Lower lobe of right lung (tissue), 2 donors: ENCODE data around the gene TP53AIP1. TPM values are rescaled to one million over a fixed set of nuclear protein-coding genes. Genes with fewer than 3 reads are reported as not detected.

Source experiments
- ATAC-seq, 2 donors: fragments of 200-7000 bp; cut with Tn5 transposase; one replicate each; pipeline ENCODE4 v1.9.1; 2020 to 2022; ENCODE audit warnings: mild to moderate bottlenecking in 2 of 2, moderate library complexity in 2 of 2
- DNase-seq: peaks from one replicate; pipeline ENCODE4 v3.0.0-alpha.2; 2020
- H3K27ac ChIP-seq: fragments of 200-600 bp; one replicate; pipeline ENCODE4 v1.8.0; 2022
- H3K27me3 ChIP-seq: fragments of 200-600 bp; one replicate; pipeline ENCODE4 v1.8.0; 2022; ENCODE audit warnings: low read depth
- H3K36me3 ChIP-seq: fragments of 200-600 bp; one replicate; pipeline ENCODE4 v1.8.0; 2022; ENCODE audit warnings: mild to moderate bottlenecking
- H3K4me1 ChIP-seq: fragments of 200-600 bp; one replicate; pipeline ENCODE4 v1.8.0; 2022
- H3K4me3 ChIP-seq: fragments of 200-600 bp; one replicate; pipeline ENCODE4 v1.8.0; 2022; ENCODE audit warnings: mild to moderate bottlenecking
- H3K9me3 ChIP-seq: fragments of 200-600 bp; one replicate; pipeline ENCODE4 v1.8.0; 2022
- CTCF ChIP-seq: fragments of 200-600 bp; IDR thresholded peaks from one replicate; pipeline ENCODE4 v1.8.0; 2022; ENCODE audit warnings: antibody characterized with exemption, mild to moderate bottlenecking
- intact Hi-C: fragments of 100-400 bp; cut with DNase I; formaldehyde crosslinking; loops from one replicate; pipeline ENCODE4 v1.11.0; 2022
- total RNA-seq: library from RNA; stranded (reverse); fragmentation: NEBNext Ultra II Directional; extraction: Animal tissue kit (Norgen Biotek cat#: 25700); gene quantifications from one replicate; pipeline ENCODE4 v1.2.1, GENCODE V29; 2021
- donor health status: DM: no; HTN: yes; CAD: no; lungs with severe emphysema.

TP53AIP1 gene
- total RNA-seq, 1 donor from 2014 or later = not detected

GRCh38 chr11:128916681-128917080, 26.0 kb downstream of the TP53AIP1 start:
- no peak for ATAC-seq
- intact Hi-C loops = no loop called here
- no peak for TF ChIP-seq CTCF
- no peak overlapping the region for H3K27ac ChIP-seq
- no peak for DNase-seq
- no peaks in the 10 kb centered on the region for H3K36me3 ChIP-seq
- H3K4me3 ChIP-seq = no peak overlapping the region
- no peaks in the 10 kb centered on the region for H3K9me3 ChIP-seq
- H3K4me1 ChIP-seq = no peaks in the 10 kb centered on the region
- H3K27me3 ChIP-seq = no peaks in the 10 kb centered on the region

DNA sequence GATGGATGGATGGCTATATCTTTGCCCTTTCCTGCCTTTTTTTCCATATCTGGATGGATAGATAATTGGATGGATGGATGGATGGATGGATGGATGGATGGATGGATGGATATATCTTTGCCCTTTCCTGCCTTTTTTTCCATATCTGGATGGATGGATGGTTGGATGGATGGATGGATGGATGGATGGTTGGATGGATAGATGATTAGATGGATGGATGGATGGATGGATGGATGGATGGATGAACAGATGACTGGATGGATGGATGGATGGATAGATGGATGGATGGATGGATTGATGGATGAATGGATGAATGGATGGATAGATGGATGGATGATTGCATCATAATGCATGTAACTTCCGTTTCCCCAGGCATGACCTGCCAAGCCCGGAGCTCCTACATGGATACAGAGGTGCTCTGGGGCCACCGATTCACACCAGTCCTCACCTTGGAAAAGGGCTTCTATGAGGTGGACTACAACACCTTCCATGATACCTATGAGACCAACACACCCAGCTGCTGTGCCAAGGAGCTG, 26.6 kb downstream of the TP53AIP1 start:
- no peaks in the 10 kb centered on the region for H3K9me3 ChIP-seq
- H3K36me3 ChIP-seq = no peaks in the 10 kb centered on the region
- H3K27ac ChIP-seq = no peak overlapping the region
- DNase-seq (no peak), ATAC-seq (no peak)
- H3K27me3 ChIP-seq = no peaks in the 10 kb centered on the region
- H3K4me3 ChIP-seq = no peak overlapping the region
- intact Hi-C loops = no loop called here
- no peaks in the 10 kb centered on the region for H3K4me1 ChIP-seq
- no peak for TF ChIP-seq CTCF

GRCh38 chr11:128915149-128915521, 27.5 kb downstream of the TP53AIP1 start:
- Histone ChIP-seq H3K27ac (no peak overlapping the region), H3K36me3 (no peaks in the 10 kb centered on the region), H3K27me3 (no peaks in the 10 kb centered on the region), H3K4me1 (no peaks in the 10 kb centered on the region), H3K4me3 (no peak overlapping the region), H3K9me3 (no peaks in the 10 kb centered on the region)
- ATAC-seq (no peak), DNase-seq (no peak)
- intact Hi-C loops = no loop called here
- TF ChIP-seq CTCF = no peak

DNA sequence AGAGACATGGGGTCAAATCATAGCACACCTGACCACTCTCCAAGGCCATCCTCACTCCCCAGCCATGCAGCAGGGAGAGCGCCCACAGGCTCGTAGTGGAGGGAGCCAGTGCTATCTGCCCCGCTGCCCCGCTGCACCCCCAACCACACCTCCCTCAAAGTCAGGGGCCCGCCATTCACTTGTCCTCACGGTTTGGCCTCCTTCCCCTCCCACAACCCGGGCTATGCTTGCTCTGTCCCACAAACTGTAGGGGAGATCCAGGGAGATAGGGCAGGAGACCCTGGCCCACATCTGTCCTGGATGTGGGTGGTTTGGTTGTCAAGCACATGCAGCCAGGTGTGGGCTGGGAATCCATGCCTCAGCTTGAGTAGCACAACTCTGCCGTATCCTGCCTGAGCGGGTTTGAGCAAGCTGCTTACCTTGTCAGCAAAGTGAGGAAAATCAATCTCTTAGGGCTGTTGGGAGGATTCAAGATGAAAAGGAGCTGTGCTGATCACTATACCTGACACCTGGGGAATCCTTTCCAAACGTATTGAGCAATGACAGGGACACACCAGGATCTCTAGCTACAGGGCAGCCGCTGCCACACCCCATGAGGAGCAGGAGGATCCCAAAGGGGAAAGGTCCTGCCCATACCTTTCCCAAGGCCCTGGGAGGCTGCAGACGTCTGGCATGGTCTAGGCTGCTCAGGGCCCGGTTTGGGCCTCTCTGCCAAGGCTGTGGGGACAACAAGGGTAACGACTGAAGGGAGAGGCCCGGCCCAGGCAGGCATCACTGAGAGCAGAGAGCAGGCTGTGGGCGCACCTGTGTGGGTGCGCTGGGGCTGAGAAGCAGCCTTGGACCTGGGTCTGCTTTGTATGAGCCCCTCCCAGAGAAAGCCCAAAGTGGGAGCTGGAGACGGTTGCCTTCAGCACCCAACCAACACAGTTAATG, 28.2 kb downstream of the TP53AIP1 start:
- peaks cover 2% of the 10 kb centered on the region for H3K4me1 ChIP-seq
- H3K9me3 ChIP-seq = no peaks in the 10 kb centered on the region
- ATAC-seq (no peak), DNase-seq (no peak)
- intact Hi-C loops = no loop called here
- H3K36me3 ChIP-seq = no peaks in the 10 kb centered on the region
- no peak overlapping the region for H3K4me3 ChIP-seq
- H3K27ac ChIP-seq = no peak overlapping the region
- H3K27me3 ChIP-seq = no peaks in the 10 kb centered on the region
- TF ChIP-seq CTCF = no peak

- H3K9me3 ChIP-seq = no peaks in the 10 kb centered on the region
- TF ChIP-seq CTCF = no peak
- H3K4me3 ChIP-seq = no peak overlapping the region
- intact Hi-C loops = no loop called here
- ATAC-seq (no peak), DNase-seq (no peak)
- H3K4me1 ChIP-seq = peaks cover 9% of the 10 kb centered on the region
- no peak overlapping the region for H3K27ac ChIP-seq
- no peaks in the 10 kb centered on the region for H3K27me3 ChIP-seq
- H3K36me3 ChIP-seq = no peaks in the 10 kb centered on the region
Observed at GRCh38 chr11:128913806-128914205, 28.9 kb downstream of the TP53AIP1 start.
